Cardiac muscle cell (in vitro differentiated cells and primary cell): Measurements from ENCODE around the gene DNMT3A. TPM values are rescaled to one million over a fixed set of nuclear protein-coding genes. Genes with fewer than 3 reads are reported as not detected.

ENCODE experiments used
- DNase-seq, 2 donors: peaks; one replicate each; pipeline versions ENCODE4 v3.0.0 to v3.0.0-alpha.2; 2010 to 2017; ENCODE audit warnings: low read depth in 1 of 2, low spot score in 1 of 2
- H3K27ac ChIP-seq: fragments of 200-600 bp; sonication (generic); 2 replicates; pipeline ENCODE4 v1.5.1; 2016
- H3K27me3 ChIP-seq: fragments of 200-600 bp; sonication (generic); 2 replicates; pipeline ENCODE4 v1.6.0; 2016; ENCODE audit warnings: control low read depth
- H3K36me3 ChIP-seq: fragments of 200-600 bp; sonication (generic); 2 replicates; pipeline ENCODE4 v1.5.1; 2016; ENCODE audit warnings: control low read depth
- H3K4me1 ChIP-seq: fragments of 200-600 bp; sonication (generic); 2 replicates; pipeline ENCODE4 v1.8.1; 2017; ENCODE audit warnings: low read depth, mild to moderate bottlenecking, mixed run types
- H3K4me3 ChIP-seq: fragments of 200-600 bp; sonication (generic); 2 replicates; pipeline ENCODE4 v1.5.1; 2016; ENCODE audit warnings: mild to moderate bottlenecking
- H3K9me3 ChIP-seq: fragments of 200-600 bp; sonication (generic); 2 replicates; pipeline ENCODE4 v1.5.1; 2017; ENCODE audit warnings: low read depth, mild to moderate bottlenecking, control low read depth
- CTCF ChIP-seq: IDR thresholded peaks from 2 replicates; pipeline ENCODE4 v1.5.1; 2012; ENCODE audit warnings: low read depth, mild to moderate bottlenecking, low read length
- polyA plus RNA-seq: library from polyadenylated mRNA; unstranded; fragments of >200 nt; fragmentation: Nextera tagmentation; extraction: Ambion mirVana; gene quantifications from 2 replicates; pipeline ENCODE4 v1.2.1, GENCODE V29; 2016
- total RNA-seq: library from RNA; depleted of rRNA; stranded (reverse); fragments of >200 nt; gene quantifications from 2 replicates; pipeline ENCODE4 v1.2.3, GENCODE V29; 2016

Gene DNMT3A
- total and polyA plus RNA-seq, 2 experiments from 2014 or later: 52.9 to 116 TPM

GRCh38 chr2:25293145-25293544, 48.6 kb downstream of the DNMT3A start:
- Histone ChIP-seq H3K9me3 (no peaks in the 10 kb centered on the region), H3K4me3 (no peak overlapping the region), H3K27me3 (no peaks in the 10 kb centered on the region), H3K36me3 (no peaks in the 10 kb centered on the region), H3K4me1 (peaks cover 35% of the 10 kb centered on the region), H3K27ac (peak overlapping the region; percentile 85)
- peak in 1 of 2 donors; percentile 49 for DNase-seq
- TF ChIP-seq CTCF: no peak

- H3K27me3 ChIP-seq: no peaks in the 10 kb centered on the region
- H3K4me1 ChIP-seq: peaks cover 35% of the 10 kb centered on the region
- H3K9me3 ChIP-seq: no peaks in the 10 kb centered on the region
- TF ChIP-seq CTCF: no peak
- no peak overlapping the region for H3K27ac ChIP-seq
- no peaks in the 10 kb centered on the region for H3K36me3 ChIP-seq
- DNase-seq: no peak
- no peak overlapping the region for H3K4me3 ChIP-seq
Measured at GRCh38 chr2:25292408-25292807, 49.3 kb downstream of the DNMT3A start.

GRCh38 chr2:25290811-25291495, 50.8 kb downstream of the DNMT3A start:
- H3K27ac ChIP-seq: no peak overlapping the region

GRCh38 chr2:25286723-25287483, 54.8 kb downstream of the DNMT3A start:
- Histone ChIP-seq H3K27me3 (no peaks in the 10 kb centered on the region), H3K36me3 (peaks cover 6% of the 10 kb centered on the region), H3K9me3 (no peaks in the 10 kb centered on the region), H3K4me1 (peaks cover 9% of the 10 kb centered on the region), H3K4me3 (no peak overlapping the region), H3K27ac (peak overlapping the region; percentile 30)
- TF ChIP-seq CTCF: no peak
- no peak for DNase-seq

More at GRCh38 chr2:25290811-25291495, 50.8 kb downstream of the DNMT3A start:
- Histone ChIP-seq H3K36me3 (no peaks in the 10 kb centered on the region), H3K4me3 (no peak overlapping the region), H3K27me3 (no peaks in the 10 kb centered on the region), H3K9me3 (no peaks in the 10 kb centered on the region), H3K4me1 (peaks cover 44% of the 10 kb centered on the region)
- peak in 1 of 2 donors; percentile 36 for DNase-seq
- TF ChIP-seq CTCF: no peak

GRCh38 chr2:25286025-25286400, 55.7 kb downstream of the DNMT3A start:
- Histone ChIP-seq H3K36me3 (peaks cover 6% of the 10 kb centered on the region), H3K9me3 (no peaks in the 10 kb centered on the region), H3K4me3 (no peak overlapping the region), H3K4me1 (peaks cover 9% of the 10 kb centered on the region), H3K27me3 (no peaks in the 10 kb centered on the region), H3K27ac (no peak overlapping the region)
- no peak for TF ChIP-seq CTCF
- no peak for DNase-seq
